ENCODE measurements around the gene CRYGN. TPM values are rescaled to one million over a fixed set of nuclear protein-coding genes. Genes with fewer than 3 reads are reported as not detected.
A peak's percentile ranks its signal among the peaks of the same experiment; 100 is the strongest.

Gene CRYGN
- total RNA-seq, 1 experiment from 2014 or later: not detected

DNA sequence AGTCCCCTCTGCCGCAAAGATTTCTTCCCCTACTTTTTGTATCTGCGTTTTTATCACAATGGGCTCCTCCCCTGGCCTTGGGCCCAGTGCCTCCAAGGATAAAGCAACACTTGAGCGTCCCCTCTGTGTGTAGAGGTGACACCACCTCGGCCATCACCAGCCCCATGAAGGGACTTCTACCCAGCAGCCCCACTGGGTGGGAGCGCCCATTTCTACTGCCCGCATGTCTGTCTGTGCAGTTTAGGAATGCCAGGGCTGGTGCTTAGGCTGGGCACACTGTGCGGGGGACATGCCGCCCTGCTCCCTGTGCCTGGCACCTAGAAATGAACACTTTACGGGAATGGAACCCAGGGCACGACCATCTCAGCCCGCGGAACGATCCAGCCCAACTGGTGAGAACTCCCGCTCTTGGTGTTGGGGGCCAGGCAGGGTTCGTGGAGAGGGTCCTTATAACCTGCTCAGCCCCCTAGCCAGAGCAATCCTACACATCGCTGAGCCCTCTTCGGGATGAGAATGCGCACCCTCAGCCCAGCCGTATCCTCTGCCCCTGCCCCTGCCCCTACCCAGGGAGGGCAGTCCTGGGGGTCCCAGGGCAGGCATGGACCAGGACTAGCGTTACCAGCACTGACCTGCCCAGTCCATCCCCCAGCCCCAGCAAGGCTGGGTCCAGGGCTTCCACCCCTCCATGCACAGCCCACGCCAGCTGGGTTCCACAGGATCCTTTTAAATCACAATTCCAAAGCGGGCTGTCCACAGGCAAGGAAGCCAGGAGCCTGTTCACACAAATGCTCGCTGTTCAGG, 12.8 kb downstream of the CRYGN start:
- no peak for DNase-seq (ENCODE audit: low spot score)

DNA sequence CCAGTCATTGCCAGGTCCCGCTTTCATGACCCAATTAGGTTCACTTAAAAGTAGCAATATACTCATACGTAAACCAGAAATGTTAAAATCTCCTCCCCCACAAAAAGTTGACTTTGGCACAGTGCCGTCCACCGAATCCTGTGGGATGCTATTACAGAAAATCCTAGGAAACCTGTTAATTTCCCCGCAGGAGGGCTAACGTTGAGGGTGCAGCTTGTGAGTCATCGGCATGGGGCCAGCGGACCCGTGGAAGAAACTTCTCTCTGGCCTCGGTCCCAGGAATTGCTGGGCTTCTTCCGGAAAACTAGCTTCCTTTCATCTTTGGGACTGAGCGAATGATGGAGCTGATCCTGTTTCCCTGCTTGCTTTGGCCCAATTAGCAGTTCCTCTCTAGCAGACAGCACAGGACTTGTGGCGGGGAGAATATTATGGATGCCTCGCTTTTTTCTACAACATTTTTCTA, 13.5 kb downstream of the CRYGN start:
- peak; percentile 98 for DNase-seq (ENCODE audit: low spot score)

DNA sequence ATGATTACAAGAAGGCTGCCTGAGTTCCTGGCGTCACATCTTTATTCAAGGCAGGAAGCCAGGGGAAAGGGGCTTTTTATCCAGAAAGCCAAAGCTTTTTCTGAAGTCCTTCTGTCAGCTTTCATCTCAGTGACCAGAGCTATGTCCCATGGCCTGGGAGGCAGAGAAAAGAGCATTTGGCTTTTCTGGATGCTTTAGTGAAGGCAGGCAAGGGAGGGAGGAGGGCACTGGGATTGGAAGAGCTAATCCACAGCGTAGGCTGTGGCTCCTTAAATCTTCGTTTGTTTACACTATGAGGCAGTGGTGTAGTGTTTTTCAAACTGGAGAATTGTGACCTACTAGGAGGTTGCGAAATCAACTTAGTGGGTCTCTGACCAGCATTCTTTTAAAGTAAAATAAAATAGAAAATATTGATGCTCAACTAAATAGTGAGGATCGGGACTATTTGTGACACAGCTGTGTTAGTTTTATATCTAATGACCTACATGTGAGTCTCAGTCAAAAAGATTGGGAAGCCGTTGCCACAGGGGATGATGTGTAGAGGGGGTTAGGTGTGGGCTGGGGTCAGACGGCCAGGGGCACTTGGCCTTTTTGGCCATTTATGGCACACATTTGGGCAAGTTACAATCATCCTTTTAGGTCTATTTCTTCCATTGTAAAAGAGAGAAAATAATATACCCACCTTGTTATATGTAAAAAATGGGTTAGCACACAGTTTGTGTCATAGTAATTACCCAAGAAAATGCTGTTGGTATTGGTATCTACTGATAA, 14.1 kb downstream of the CRYGN start:
- DNase-seq (ENCODE audit: low spot score): peak; percentile 93

DNA sequence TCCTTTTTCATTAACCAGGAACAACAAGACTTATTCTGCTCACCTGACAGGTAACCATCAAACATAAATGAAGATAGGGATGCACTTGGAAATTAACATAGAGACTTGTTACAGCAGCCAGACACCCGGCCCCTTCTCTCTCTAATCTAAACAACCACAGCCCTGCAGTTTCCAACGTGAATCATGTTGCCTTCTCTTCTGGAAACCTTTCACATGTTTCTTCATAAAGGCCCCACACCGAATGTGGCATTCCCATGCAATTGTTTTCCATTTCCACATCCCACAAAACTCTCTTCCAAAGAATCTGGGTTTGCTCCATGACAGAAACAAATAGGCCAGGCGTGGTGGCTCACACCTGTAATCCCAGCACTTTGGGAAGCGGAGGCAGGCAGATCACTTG, 15.1 kb downstream of the CRYGN start:
- DNase-seq (ENCODE audit: low spot score): peak; percentile 42

DNA sequence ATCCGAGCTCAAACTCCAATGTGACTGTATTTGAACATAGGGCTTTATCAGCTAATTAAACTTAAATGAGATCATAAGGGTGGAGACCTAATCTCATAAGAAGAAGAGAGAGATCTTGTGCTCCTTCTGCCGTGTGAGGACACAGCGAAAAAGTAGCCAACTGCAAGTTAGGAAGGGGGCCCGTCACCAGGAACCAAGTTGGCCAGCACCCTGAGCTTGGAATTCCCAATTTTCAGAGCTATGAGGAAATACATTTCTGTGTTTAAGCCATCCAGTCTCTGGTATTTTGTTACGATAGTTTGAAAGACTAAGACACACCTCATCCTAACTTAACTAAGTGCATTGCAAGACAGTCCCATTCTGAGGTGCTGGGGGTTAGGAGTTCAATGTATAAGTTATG, 16.0 kb downstream of the CRYGN start:
- DNase-seq (ENCODE audit: low spot score): no peak

DNA sequence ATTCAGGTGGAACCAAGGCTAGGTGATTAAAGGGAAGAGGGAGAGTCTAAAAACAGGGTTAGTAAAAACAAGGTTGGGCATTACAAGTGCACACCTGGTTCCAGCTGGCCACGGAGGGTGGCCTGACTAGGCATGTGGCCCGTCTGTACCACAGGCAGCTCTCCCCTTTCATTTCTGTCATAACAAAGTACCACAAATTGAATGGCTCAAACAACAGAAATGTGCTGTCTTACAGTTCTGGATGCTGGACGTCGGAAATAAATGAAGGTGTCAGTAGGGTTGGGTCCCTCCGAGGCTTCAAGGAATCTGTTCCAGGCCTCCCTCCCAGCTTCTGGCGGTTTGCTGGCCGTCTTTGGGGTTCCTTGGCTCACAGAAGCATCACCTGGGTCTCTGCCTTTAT, 16.7 kb downstream of the CRYGN start:
- DNase-seq (ENCODE audit: low spot score): no peak

DNA sequence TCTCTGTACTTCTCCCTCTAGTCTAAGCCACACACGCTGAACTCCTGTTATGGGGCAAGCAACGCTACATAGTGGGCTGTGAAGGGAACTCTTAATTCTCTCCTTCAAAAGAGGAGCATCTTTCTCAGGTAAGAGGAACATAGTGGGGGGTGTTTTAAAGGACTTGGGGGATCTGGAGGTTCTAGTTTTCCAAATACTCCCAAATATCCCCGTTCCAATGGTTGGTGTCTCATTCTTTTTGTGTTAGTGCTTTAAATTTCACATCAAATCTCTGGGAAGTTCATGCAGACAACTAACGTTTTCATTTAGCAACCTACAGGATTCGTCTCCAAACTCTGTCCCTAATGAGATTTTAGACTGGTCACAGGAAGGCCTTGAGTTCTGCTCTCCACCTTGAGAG, 17.7 kb downstream of the CRYGN start:
- no peak for DNase-seq (ENCODE audit: low spot score)

DNA sequence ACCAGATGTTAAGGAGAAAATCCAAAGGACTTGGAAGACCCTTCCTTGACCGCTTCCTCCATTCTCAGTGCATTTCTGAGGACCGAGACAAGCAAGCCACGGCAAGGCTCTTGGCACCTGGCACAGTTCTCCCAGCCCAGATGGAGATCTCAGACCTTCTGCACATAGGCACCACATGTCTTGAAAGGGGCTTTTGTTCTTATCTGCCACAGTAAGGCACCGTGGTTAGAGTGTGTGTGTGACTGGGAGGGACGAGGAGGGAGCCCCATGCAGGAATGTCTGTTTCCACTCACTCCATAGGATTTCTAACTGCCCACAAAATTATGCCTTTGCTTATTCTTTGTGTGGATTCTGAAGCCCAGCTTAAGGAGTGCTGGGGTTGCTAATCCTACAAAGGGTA, 19.8 kb downstream of the CRYGN start:
- no peak for DNase-seq (ENCODE audit: low spot score)

DNA sequence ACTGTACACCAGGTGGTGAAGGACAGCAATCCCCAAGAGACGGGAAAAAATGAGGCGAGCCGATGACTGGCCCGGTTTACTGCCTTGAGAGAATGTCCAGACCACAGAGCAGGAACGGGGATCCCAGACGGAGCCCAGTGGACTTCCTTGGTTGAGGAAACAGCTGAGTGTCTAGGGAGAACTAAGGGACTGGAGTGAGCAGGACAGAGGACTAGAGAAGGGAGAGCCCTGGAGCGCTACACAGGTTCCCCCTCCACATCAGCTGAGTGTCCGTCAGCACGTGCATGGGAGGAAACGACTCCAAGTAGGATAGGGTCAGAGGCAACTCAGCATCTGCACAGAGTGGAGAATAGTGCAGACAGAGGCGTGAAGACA, 23.0 kb downstream of the CRYGN start:
- DNase-seq (ENCODE audit: low spot score): no peak

DNA sequence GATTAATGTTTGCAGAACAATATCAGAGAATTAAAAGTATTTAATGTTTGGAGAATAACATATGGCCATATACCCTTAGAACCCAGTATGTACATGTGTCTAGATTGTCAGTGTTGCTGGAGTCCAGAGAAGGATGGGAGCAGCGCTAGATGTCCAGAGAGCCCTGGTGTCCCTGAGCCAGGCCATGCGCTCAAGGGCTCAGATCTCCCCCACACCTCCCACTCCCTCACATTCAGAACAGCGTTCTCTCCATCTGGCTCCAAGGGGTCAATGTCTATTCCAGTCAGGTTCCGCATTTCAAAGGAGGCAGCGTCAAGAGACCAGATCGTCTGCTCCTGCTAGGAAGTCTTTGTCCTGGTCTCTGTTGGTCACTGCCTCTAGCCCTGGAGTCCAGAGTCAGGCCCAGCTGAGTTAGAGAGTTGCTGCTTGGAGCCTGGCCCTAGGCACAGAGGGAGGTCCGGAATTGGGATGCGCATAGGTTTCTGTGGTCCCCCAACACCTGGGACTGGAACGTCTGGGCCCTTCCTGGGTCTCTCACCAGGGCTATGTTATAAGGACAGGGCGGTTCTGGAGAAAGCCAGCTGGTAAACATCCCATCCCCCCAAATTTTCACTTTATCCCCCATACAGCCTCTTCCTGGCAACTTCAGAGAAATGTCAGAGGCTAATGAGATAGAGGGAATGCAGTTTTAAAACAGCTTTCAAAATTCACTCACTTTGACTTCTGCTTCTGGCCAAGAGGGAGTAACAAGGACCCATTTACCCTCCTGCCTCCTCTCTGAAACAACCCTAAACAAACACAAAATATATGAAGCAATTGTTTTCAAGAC, 23.6 kb downstream of the CRYGN start:
- DNase-seq (ENCODE audit: low spot score): no peak

DNA sequence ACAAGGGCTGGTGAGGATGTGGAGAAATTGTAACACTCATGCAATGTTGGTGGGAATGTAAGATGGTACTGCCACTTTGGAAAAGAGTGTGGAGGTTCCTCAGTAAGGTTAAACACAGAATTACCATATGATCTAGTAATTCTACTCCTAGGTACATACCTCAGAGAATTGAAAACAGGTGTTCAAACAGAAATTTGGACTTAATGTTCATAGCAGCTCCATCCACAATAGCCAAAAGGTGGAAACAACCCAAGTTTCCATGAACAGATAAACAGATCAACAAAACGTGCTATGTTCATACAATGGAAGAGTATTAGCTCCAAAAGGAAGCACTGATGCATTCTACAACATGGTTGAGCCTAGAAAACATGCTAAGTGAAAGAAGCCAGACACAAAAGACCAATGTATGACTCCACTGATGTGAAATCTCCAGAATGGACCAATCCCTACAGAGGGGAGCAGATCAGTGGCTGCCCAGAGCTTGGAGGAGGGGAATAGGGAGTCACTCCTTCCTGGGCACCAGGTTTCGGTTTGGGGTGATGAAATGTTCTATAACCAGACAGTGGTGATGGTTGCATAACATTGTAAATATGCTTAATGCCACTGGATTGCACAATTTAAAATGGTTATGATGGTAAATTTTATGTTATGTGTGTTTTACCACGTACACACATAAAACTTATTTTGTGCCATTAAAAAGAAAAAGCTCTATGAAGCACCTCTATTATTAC, 24.4 kb downstream of the CRYGN start:
- no peak for DNase-seq (ENCODE audit: low spot score)

DNA sequence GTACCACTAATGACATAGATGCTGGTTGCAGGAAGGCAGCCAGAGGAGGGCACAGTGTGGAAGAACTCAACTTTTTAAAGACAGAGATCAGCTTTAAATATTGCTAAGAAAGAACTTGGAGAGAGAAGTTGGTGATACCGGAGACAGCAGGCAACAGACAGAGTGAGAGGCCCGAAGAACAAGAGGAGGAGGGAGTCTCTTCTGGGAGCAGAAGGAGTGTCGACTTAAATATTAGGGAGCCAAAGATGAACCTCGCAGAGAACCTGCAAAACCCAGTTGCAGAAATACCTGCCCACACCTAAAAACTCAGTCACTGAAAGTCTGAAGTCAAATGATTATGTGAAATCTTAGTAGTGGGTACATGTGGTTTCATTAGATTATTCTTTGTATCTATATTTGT, 26.7 kb downstream of the CRYGN start:
- DNase-seq (ENCODE audit: low spot score): no peak

DNA sequence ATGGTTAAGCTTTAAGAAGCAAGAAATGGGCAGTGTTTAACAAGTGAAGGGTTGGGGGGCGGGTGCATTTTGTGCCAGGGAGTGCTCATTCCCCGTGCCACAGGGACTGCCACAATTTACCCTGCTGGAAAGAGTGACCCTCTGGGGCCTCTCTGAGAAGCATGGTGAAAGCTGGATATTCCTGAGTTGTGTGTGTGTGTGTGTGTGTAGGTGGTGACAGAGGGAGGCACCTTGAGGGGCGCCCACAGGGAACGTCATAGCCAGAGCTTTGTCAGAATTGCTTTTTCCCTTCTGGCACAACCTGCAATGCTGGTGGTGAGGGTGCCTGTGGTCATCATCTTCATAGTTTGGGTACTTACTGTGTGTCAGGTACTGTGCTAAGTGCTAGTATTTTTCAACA, 27.6 kb downstream of the CRYGN start:
- DNase-seq (ENCODE audit: low spot score): no peak

DNA sequence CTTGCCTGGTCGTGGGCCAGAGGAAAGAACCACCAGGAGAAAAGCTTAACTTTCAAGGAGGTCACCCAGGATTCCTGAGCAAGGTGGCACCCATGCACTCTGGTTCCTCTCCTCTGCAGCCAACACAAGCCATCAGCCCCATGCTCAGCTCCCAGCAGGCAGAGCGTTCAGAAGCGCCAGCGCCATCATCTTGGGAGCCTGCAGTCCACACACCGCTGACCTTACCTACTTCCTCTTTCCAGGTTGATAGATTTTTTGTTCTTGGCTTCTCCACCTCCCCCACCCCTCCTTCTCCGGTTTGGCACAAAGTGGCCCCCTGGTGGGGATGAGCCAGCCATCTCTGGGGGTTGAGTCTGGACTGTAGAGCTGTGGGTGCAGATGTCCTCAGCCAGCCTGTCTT, 28.4 kb downstream of the CRYGN start:
- no peak for DNase-seq (ENCODE audit: low spot score)

DNA sequence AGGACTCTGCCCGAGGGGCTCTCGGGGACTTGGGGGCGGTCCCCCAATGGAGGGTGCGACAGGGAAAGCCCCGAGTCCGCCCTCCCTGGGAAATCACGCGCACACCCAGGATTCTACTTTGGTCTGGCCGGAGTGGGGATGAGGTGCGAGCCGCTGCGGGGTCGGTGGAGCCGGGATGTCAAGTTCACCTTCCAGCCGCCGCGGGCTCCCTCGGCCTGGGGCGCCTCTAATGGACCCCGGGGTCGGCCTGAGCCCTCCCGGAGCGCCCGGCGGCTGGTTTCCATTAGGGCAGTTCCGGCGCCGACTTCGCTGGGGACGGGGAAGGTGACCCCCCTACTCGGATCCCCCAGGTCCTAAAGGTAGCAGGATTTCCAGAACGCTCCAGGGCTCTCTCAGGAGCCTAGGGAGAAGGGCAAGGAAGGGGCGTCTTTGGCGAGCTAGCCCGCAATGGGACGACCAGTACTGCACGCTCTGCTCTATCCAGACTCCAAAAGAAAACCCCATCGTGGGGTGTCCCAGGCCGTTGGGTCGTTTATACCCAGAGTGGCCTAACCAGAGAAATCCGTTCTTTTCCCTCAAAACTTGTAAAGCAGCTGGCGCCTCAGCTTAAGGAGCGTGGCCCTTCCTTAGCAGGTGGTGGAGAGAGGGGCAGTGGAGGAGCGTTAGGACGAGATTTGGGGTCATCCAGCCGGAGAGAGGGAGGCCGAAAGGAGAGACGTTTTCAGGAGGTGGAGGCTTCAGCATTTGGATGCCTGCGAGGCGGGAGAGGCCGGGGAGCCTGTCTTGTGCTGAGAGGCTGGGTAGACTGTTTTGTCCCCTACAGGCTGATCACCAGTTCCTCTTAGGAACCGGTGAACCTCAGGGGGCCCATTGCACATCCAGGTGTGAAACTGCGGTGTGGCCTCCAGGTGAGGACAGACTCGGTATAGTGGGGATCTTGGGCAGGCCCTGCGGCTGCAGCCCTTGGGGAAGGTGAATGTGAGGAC, 29.2 kb downstream of the CRYGN start:
- DNase-seq (ENCODE audit: low spot score): no peak

DNA sequence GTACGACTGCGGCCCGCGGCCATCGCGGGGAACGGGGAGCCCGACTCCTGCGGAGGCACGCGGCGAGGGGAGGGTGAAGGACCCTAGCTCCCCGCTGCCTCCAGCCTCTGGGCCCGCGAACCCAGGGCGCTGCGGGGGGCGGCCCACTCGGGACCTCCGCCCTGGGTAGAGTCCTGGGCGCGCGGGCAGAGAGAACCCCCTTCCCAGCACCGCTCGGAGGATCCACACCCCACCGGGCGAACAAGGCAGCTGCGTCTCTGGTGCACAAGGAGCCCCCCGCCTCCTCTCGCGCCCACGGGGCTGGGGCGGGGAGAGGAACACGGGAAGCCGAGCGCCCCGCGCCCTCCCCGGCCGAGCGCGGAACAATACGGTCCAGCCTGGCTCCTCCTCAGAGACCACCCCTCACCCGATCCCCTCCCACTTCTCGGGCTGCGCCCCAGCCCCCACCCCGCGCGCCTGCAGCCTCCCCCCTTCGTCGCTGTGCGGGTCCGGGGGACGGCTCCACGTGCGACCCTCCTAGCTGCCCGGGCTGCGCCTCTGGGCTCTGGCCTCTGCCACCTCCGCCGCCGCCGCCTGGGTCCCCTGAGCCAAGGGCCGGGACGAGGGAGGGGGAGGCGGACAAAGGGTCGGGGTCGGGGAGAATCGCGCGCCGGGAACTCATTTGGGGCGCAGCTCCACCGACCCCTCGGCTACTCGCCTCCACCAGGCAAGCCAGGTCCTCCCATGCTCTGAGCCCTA, 30.1 kb downstream of the CRYGN start, which contains the start of gene WDR86:
TSS of gene WDR86 (minus strand) at position 372 of the 738 bp plus-strand sequence. CDS start 449 bp downstream, outside the sequence.
- DNase-seq (ENCODE audit: low spot score): no peak

DNA sequence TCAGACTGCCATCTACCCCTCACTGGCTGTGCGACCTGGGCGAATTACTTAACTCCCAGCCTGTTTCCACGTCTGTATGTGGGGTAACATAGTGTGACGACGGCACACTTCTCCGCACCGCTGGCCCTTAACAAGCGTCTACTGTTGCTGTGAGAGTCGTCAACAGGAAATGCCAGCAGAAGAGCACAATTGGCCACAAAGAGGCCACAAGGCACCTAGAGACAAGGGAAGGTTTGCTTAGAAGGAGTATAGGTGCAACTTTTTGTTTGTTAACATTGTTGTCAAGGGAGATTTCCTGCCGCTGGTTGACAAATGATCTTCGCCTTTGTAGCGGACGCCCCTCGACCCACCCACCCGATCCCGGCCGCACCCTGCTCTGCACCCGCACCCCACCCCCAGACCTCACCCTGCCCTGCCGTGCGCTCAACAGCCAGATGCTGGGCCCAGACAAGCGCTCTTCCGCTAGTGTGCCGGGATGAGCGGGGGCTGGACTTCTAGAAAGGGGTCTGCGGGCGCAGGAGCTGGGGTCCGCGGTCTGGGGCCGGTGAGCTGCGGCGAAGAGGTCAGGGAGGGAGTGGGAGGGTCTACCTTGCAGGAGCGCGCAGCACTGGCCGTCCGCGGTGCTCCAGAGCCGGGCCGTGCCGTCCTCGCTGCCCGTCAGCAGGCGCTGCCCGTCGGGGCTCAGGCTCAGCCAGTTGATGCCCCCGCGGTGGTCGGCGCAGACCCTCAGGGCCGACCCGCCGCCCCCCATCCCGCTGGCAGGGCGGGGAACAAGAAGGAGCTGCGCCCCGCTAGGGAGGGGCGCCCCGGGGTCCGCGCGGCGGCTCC, 30.9 kb downstream of the CRYGN start:
- DNase-seq (ENCODE audit: low spot score): no peak

DNA sequence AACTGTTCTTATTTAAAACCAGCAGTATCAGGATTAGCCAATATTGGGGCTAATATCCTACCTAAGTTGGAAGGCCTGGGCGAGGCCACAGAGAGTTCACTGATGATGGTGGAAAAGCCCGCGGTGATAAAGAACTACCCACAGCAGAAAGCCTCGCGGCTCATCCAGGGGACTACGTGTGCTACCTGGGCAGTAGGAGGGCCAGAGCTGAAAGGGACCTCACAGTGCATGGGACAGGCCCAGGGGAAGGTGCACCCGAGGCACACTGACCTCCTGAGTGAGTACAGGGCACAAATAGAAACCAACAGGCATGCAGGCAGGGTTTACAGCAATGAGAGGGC, 31.5 kb downstream of the CRYGN start:
- DNase-seq (ENCODE audit: low spot score): no peak
